H9 (cell line): ENCODE results near the gene TAS2R13. TPM values are rescaled to one million over a fixed set of nuclear protein-coding genes. Genes with fewer than 3 reads are reported as not detected.

ENCODE experiments used
- DNase-seq: peaks from one replicate; pipeline ENCODE4 v3.0.0-alpha.2; 2017
- H2AFZ ChIP-seq: one replicate; pipeline ENCODE4 v1.6.1; 2013; ENCODE audit warnings: mild to moderate bottlenecking, low read length, control low read depth, moderate library complexity
- H2AK5ac ChIP-seq: 2 replicates; pipeline ENCODE4 v1.6.1; 2013; ENCODE audit warnings: low read length, control low read depth, mixed read lengths; ENCODE audit not compliant: insufficient read length
- H2BK120ac ChIP-seq: one replicate; pipeline ENCODE4 v1.6.1; 2013; ENCODE audit warnings: low read depth, mild to moderate bottlenecking, low read length, control low read depth, inconsistent platforms; ENCODE audit not compliant: poor library complexity, severe bottlenecking
- H2BK12ac ChIP-seq: 2 replicates; pipeline ENCODE4 v1.6.1; 2013; ENCODE audit warnings: low read length, control low read depth, mixed read lengths, low read depth; ENCODE audit not compliant: insufficient read length
- H2BK15ac ChIP-seq: 2 replicates; pipeline ENCODE4 v1.6.1; 2013; ENCODE audit warnings: low read depth, low read length, control low read depth
- H2BK20ac ChIP-seq: one replicate; pipeline ENCODE4 v1.6.1; 2013; ENCODE audit warnings: low read depth, mild to moderate bottlenecking, low read length, control low read depth, inconsistent platforms; ENCODE audit not compliant: poor library complexity, severe bottlenecking
- H2BK5ac ChIP-seq: 2 replicates; pipeline ENCODE4 v1.6.1; 2013; ENCODE audit warnings: low read length, control low read depth, mixed read lengths; ENCODE audit not compliant: insufficient read length
- H3K14ac ChIP-seq: 2 replicates; pipeline ENCODE4 v1.6.1; 2013; ENCODE audit warnings: low read length, control low read depth; ENCODE audit not compliant: insufficient read depth
- H3K18ac ChIP-seq: 2 replicates; pipeline ENCODE4 v1.6.1; 2013; ENCODE audit warnings: low read depth, mild to moderate bottlenecking, mixed read lengths, low read length, control low read depth; ENCODE audit not compliant: insufficient read length
- H3K23ac ChIP-seq: 2 replicates; pipeline ENCODE4 v1.6.1; 2013; ENCODE audit warnings: low read length, control low read depth, mixed read lengths, low read depth; ENCODE audit not compliant: insufficient read length
- H3K23me2 ChIP-seq: 2 replicates; pipeline ENCODE4 v1.6.1; 2013; ENCODE audit warnings: low read depth, mild to moderate bottlenecking, mixed read lengths, low read length, control low read depth; ENCODE audit not compliant: insufficient read length, poor library complexity, severe bottlenecking
- H3K27ac ChIP-seq: 2 replicates; pipeline ENCODE4 v1.5.1; 2013; ENCODE audit warnings: low read length, control low read depth, mixed read lengths, low read depth; ENCODE audit not compliant: insufficient read length
- H3K27me3 ChIP-seq: 2 replicates; pipeline ENCODE4 v1.6.1; 2013; ENCODE audit warnings: low read length, control low read depth, inconsistent platforms; ENCODE audit not compliant: insufficient read depth
- H3K4ac ChIP-seq: 2 replicates; pipeline ENCODE4 v1.6.1; 2013; ENCODE audit warnings: low read depth, mild to moderate bottlenecking, control low read depth, inconsistent platforms, low read length, moderate library complexity
- H3K4me1 ChIP-seq: 2 replicates; pipeline ENCODE4 v1.6.1; 2013; ENCODE audit warnings: low read length, control low read depth, inconsistent platforms; ENCODE audit not compliant: insufficient read depth
- H3K4me2 ChIP-seq: 2 replicates; pipeline ENCODE4 v1.6.1; 2013; ENCODE audit warnings: low read length, control low read depth, mixed read lengths; ENCODE audit not compliant: insufficient read length, insufficient read depth
- H3K56ac ChIP-seq: 2 replicates; pipeline ENCODE4 v1.6.1; 2013; ENCODE audit warnings: low read depth, mild to moderate bottlenecking, mixed read lengths, low read length, control low read depth; ENCODE audit not compliant: insufficient read length
- H3K79me1 ChIP-seq: 2 replicates; pipeline ENCODE4 v1.6.1; 2013; ENCODE audit warnings: low read depth, mild to moderate bottlenecking, moderate library complexity, low read length, control low read depth, inconsistent platforms; ENCODE audit not compliant: insufficient read depth, poor library complexity, severe bottlenecking
- H3K79me2 ChIP-seq: 2 replicates; pipeline ENCODE4 v1.6.1; 2013; ENCODE audit warnings: low read length, control low read depth, inconsistent platforms; ENCODE audit not compliant: insufficient read depth
- H3K9ac ChIP-seq: 2 replicates; pipeline ENCODE4 v1.6.1; 2013; ENCODE audit warnings: low read length, control low read depth, mixed read lengths; ENCODE audit not compliant: insufficient read length; ENCODE audit errors: extremely low read depth
- H3K9me3 ChIP-seq: one replicate; pipeline ENCODE4 v1.6.1; 2013; ENCODE audit warnings: low read depth, low read length, inconsistent platforms; ENCODE audit not compliant: control insufficient read depth
- H3T11ph ChIP-seq: one replicate; pipeline ENCODE4 v1.6.1; 2013; ENCODE audit warnings: mild to moderate bottlenecking, low read length, control low read depth, inconsistent platforms
- H4K20me1 ChIP-seq: one replicate; pipeline ENCODE4 v1.6.1; 2013; ENCODE audit not compliant: control insufficient read depth, insufficient read length, insufficient read depth
- H4K5ac ChIP-seq: 2 replicates; pipeline ENCODE4 v1.6.1; 2013; ENCODE audit warnings: low read depth, mild to moderate bottlenecking, mixed read lengths, low read length, control low read depth; ENCODE audit not compliant: insufficient read length
- H4K8ac ChIP-seq: replicated peaks from 2 replicates; pipeline ENCODE4 v1.6.1; 2013; ENCODE audit warnings: low read length, control low read depth, mixed read lengths, low read depth; ENCODE audit not compliant: insufficient read length
- H4K91ac ChIP-seq: 2 replicates; pipeline ENCODE4 v1.6.1; 2013; ENCODE audit warnings: low read depth, mild to moderate bottlenecking, moderate library complexity, mixed read lengths, low read length, control low read depth; ENCODE audit not compliant: insufficient read length
- H3K27ac Mint-ChIP-seq, 3 experiments: 2 replicates in 2 of 3; 3 replicates in 1 of 3; pipeline ENCODE4 v1.8.0; 2020 to 2021; ENCODE audit warnings: mixed read lengths in 3 of 3, mild to moderate bottlenecking in 1 of 3, moderate library complexity in 1 of 3
- H3K27me3 Mint-ChIP-seq: 2 replicates; pipeline ENCODE4 v1.8.0; 2021; ENCODE audit warnings: low read depth, mild to moderate bottlenecking, moderate library complexity, mixed read lengths
- H3K36me3 Mint-ChIP-seq, 3 experiments: 2 replicates in 2 of 3; 3 replicates in 1 of 3; pipeline ENCODE4 v1.8.0; 2020 to 2021; ENCODE audit warnings: low read depth in 3 of 3, mixed read lengths in 3 of 3; ENCODE audit not compliant: insufficient read depth in 1 of 3
- H3K4me1 Mint-ChIP-seq, 2 experiments: 2 replicates each; pipeline ENCODE4 v1.8.0; 2020; ENCODE audit warnings: mixed read lengths in 2 of 2
- H3K4me3 Mint-ChIP-seq, 2 experiments: 2 replicates in 1 of 2; 3 replicates in 1 of 2; pipeline ENCODE4 v1.8.0; 2020 to 2021; ENCODE audit warnings: mild to moderate bottlenecking in 2 of 2, mixed read lengths in 2 of 2, moderate library complexity in 1 of 2
- H3K9me3 Mint-ChIP-seq, 2 experiments: 2 replicates in 1 of 2; 3 replicates in 1 of 2; pipeline ENCODE4 v1.8.0; 2020; ENCODE audit warnings: mild to moderate bottlenecking in 2 of 2, mixed read lengths in 2 of 2, moderate library complexity in 1 of 2
- CTCF ChIP-seq: fragments of 200-600 bp; sonication (generic); conservative IDR thresholded peaks from 3 replicates; pipeline ENCODE4 v1.8.0; 2021; ENCODE audit warnings: antibody characterized with exemption, mild to moderate bottlenecking
- WGBS: extraction: QIAGEN DNeasy Blood & Tissue Kit; methylation state at CpG from one replicate; pipeline ENCODE4 v1.1.7; 2013; ENCODE audit warnings: missing lambda C conversion rate, low lambda C conversion rate, mixed read lengths; ENCODE audit not compliant: insufficient read length; ENCODE audit errors: extremely low coverage; 5-methylcytosine and 5-hydroxymethylcytosine counted together
- total RNA-seq: library from RNA; stranded (reverse); gene quantifications from 2 replicates; pipeline ENCODE4 v1.2.1, GENCODE V29; 2021

TAS2R13 gene
- total RNA-seq, 1 experiment from 2014 or later: 0.50 TPM

GRCh38 chr12:10896854-10897253, 12.5 kb downstream of the TAS2R13 start:
- Mint-ChIP-seq H3K36me3 (no peaks in the 10 kb centered on the region), H3K4me3 (no peak overlapping the region), H3K4me1 (no peaks in the 10 kb centered on the region), H3K27ac (no peak overlapping the region), H3K27me3 (no peaks in the 10 kb centered on the region), H3K9me3 (no peaks in the 10 kb centered on the region; a peak in 2 of 5 replicates)
- Histone ChIP-seq H3T11ph (no peak overlapping the region), H4K5ac (no peak overlapping the region), H3K27ac (no peak overlapping the region), H2AK5ac (no peak overlapping the region), H3K79me2 (no peaks in the 10 kb centered on the region), H2BK12ac (no peak overlapping the region), H4K20me1 (no peaks in the 10 kb centered on the region), H3K4ac (no peak overlapping the region), H3K9ac (no peak overlapping the region), H2AFZ (no peak overlapping the region), H3K9me3 (no peaks in the 10 kb centered on the region), H4K8ac (no peak overlapping the region), H3K79me1 (no peaks in the 10 kb centered on the region), H2BK15ac (no peak overlapping the region), H3K14ac (no peak overlapping the region), H3K23me2 (no peaks in the 10 kb centered on the region), H2BK120ac (no peak overlapping the region), H3K23ac (no peak overlapping the region), H4K91ac (no peak overlapping the region), H3K18ac (no peak overlapping the region), H3K4me2 (no peak overlapping the region), H3K27me3 (no peaks in the 10 kb centered on the region), H3K56ac (no peak overlapping the region), H2BK5ac (no peak overlapping the region), H2BK20ac (no peak overlapping the region), H3K4me1 (no peaks in the 10 kb centered on the region)
- no peak for DNase-seq
- no peak for TF ChIP-seq CTCF
- no CpG with 5 or more reads among the region's 5 CpGs for WGBS
